SK-N-SH (cell line): ENCODE results near the gene PNCK. TPM values are rescaled to one million over a fixed set of nuclear protein-coding genes. Genes with fewer than 3 reads are reported as not detected.

Experiments used
- CTCF ChIA-PET: fragments of 300-600, 350-600 bp; formaldehyde crosslinking; extraction: SDS; loops from one replicate; lab custom pipeline; 2021; lab: Yijun Ruan, JAX
- POLR2A ChIA-PET: fragments of 350-600 bp; sonication (Branson Sonifier 250); formaldehyde crosslinking; extraction: SDS; loops from one replicate; lab custom pipeline; 2020; ENCODE audit warnings: antibody characterized with exemption, inconsistent platforms; lab: Yijun Ruan, JAX
- DNase-seq: peaks from one replicate; pipeline ENCODE4 v3.0.0; 2012
- H2AFZ ChIP-seq: fragments of 200-600 bp; sonication (generic); 2 replicates; pipeline ENCODE4 v1.8.1; 2016; ENCODE audit warnings: antibody characterized with exemption, mild to moderate bottlenecking, low read depth
- H3F3A ChIP-seq: fragments of 200-600 bp; sonication (generic); replicated peaks from 2 replicates; pipeline ENCODE3; 2016; ENCODE audit warnings: antibody characterized with exemption, mild to moderate bottlenecking; ENCODE audit not compliant: insufficient read depth
- H3K27ac ChIP-seq, 2 experiments: fragments of 200-500 bp in 1 of 2; fragments of 200-600 bp in 1 of 2; sonication (Bioruptor generic) in 1 of 2; sonication (generic), shearing (Covaris generic) in 1 of 2; 2 replicates each; pipeline versions ENCODE4 v1.5.1 to v1.6.1; 2014 to 2016; ENCODE audit warnings: low read depth in 2 of 2, inconsistent platforms in 1 of 2, low read length in 1 of 2, mild to moderate bottlenecking in 1 of 2, mixed read lengths in 1 of 2
- H3K27me3 ChIP-seq: fragments of 200-600 bp; sonication (generic), shearing (Covaris generic); 2 replicates; pipeline ENCODE4 v1.6.1; 2016; ENCODE audit warnings: mixed run types; ENCODE audit not compliant: insufficient read depth
- H3K36me3 ChIP-seq, 2 experiments: fragments of 200-500 bp in 1 of 2; fragments of 200-600 bp in 1 of 2; sonication (Bioruptor generic) in 1 of 2; sonication (generic) in 1 of 2; replicated peaks in 1 of 2; 2 replicates each; pipeline versions ENCODE3 to v1.5.1; 2014 to 2016; ENCODE audit warnings: low read length in 1 of 2, mild to moderate bottlenecking in 1 of 2; ENCODE audit not compliant: insufficient read depth in 2 of 2, control insufficient read depth in 1 of 2
- H3K4me1 ChIP-seq, 2 experiments: fragments of 200-500 bp in 1 of 2; fragments of 200-600 bp in 1 of 2; sonication (Bioruptor generic) in 1 of 2; sonication (generic), shearing (Covaris generic) in 1 of 2; 2 replicates each; pipeline versions ENCODE4 v1.5.1 to v1.6.1; 2014 to 2016; ENCODE audit warnings: low read depth in 1 of 2, low read length in 1 of 2, mixed run types in 1 of 2; ENCODE audit not compliant: insufficient read depth in 2 of 2, control insufficient read depth in 1 of 2
- H3K4me2 ChIP-seq: fragments of 200-600 bp; sonication (generic), shearing (Covaris generic); 2 replicates; pipeline ENCODE4 v1.6.1; 2017; ENCODE audit warnings: mixed run types
- H3K4me3 ChIP-seq, 2 experiments: fragments of 200-500 bp in 1 of 2; fragments of 200-600 bp in 1 of 2; sonication (Bioruptor generic) in 1 of 2; sonication (generic), shearing (Covaris generic) in 1 of 2; 2 replicates each; pipeline versions ENCODE4 v1.5.1 to v1.8.1; 2014 to 2016; ENCODE audit warnings: low read depth in 2 of 2, inconsistent platforms in 1 of 2, low read length in 1 of 2, mild to moderate bottlenecking in 1 of 2, mixed read lengths in 1 of 2, moderate library complexity in 1 of 2
- H3K79me2 ChIP-seq: fragments of 200-600 bp; sonication (generic); 2 replicates; pipeline ENCODE4 v1.8.1; 2017; ENCODE audit warnings: mild to moderate bottlenecking; ENCODE audit not compliant: insufficient read depth
- H3K9ac ChIP-seq: fragments of 200-600 bp; sonication (generic); 2 replicates; pipeline ENCODE4 v1.6.1; 2017; ENCODE audit warnings: mixed run types
- H3K9me2 ChIP-seq: fragments of 200-600 bp; sonication (generic); 2 replicates; pipeline ENCODE4 v1.6.1; 2017; ENCODE audit warnings: mixed run types
- H3K9me3 ChIP-seq: fragments of 200-600 bp; sonication (generic); 2 replicates; pipeline ENCODE4 v1.6.1; 2017; ENCODE audit warnings: mixed run types, mild to moderate bottlenecking, moderate library complexity
- H4K20me1 ChIP-seq: fragments of 200-600 bp; sonication (generic); 2 replicates; pipeline ENCODE4 v1.6.1; 2017; ENCODE audit warnings: mild to moderate bottlenecking, mixed run types; ENCODE audit not compliant: insufficient read depth
- EZH2phosphoT487 ChIP-seq: fragments of 200-600 bp; sonication (generic); IDR thresholded peaks from 2 replicates; pipeline ENCODE4 v1.6.1; 2017; ENCODE audit warnings: low read depth, mixed run types, mild to moderate bottlenecking, antibody characterized with exemption, moderate library complexity, borderline replicate concordance
- FOSL2 ChIP-seq: IDR thresholded peaks from 2 replicates; pipeline ENCODE4 v1.4.0; 2012; ENCODE audit warnings: low read depth, mild to moderate bottlenecking, moderate library complexity, borderline replicate concordance
- FOXM1 ChIP-seq: IDR thresholded peaks from 2 replicates; pipeline ENCODE4 v1.4.0; 2012; ENCODE audit warnings: low read depth, mild to moderate bottlenecking
- GATA2 ChIP-seq: sonication (generic); formaldehyde crosslinking; IDR thresholded peaks from 2 replicates; pipeline ENCODE4 v1.5.0; 2020; ENCODE audit warnings: mild to moderate bottlenecking, missing genetic modification reagents
- POLR2AphosphoS5 ChIP-seq: IDR thresholded peaks from 2 replicates; pipeline ENCODE4 v1.6.1; 2012; ENCODE audit warnings: low read depth, low read length
- RAD21 ChIP-seq: IDR thresholded peaks from 2 replicates; pipeline ENCODE4 v1.6.1; 2012; ENCODE audit warnings: mild to moderate bottlenecking, low read length
- REST ChIP-seq: IDR thresholded peaks from 2 replicates; pipeline ENCODE4 v1.6.1; 2012; ENCODE audit warnings: mild to moderate bottlenecking, low read depth, low read length, moderate library complexity
- RXRA ChIP-seq: IDR thresholded peaks from 2 replicates; pipeline ENCODE4 v1.4.0; 2012; ENCODE audit warnings: low read depth, mild to moderate bottlenecking, borderline replicate concordance
- SIN3A ChIP-seq: IDR thresholded peaks from 2 replicates; pipeline ENCODE4 v1.6.1; 2012; ENCODE audit warnings: low read depth, mild to moderate bottlenecking, low read length, moderate library complexity, borderline replicate concordance
- SMC3 ChIP-seq: IDR thresholded peaks from 2 replicates; pipeline ENCODE4 v1.6.1; 2012; ENCODE audit warnings: low read depth, low read length, improper control_type of control experiment
- TAF1 ChIP-seq: IDR thresholded peaks from 2 replicates; pipeline ENCODE4 v1.6.1; 2012; ENCODE audit warnings: low read depth, mild to moderate bottlenecking, low read length, moderate library complexity, borderline replicate concordance
- TCF12 ChIP-seq: IDR thresholded peaks from 2 replicates; pipeline ENCODE4 v1.4.0; 2012
- TEAD4 ChIP-seq: IDR thresholded peaks from 2 replicates; pipeline ENCODE4 v1.4.0; 2012; ENCODE audit warnings: mild to moderate bottlenecking, borderline replicate concordance; ENCODE audit not compliant: insufficient read depth
- YY1 ChIP-seq: IDR thresholded peaks from 2 replicates; pipeline ENCODE4 v1.4.0; 2012; ENCODE audit warnings: low read depth, mild to moderate bottlenecking
- WGBS: methylation state at CpG from one replicate; pipeline ENCODE4 v1.1.6; 2017; ENCODE audit warnings: low lambda C conversion rate; 5-methylcytosine and 5-hydroxymethylcytosine counted together
- polyA plus RNA-seq, 3 experiments: library from polyadenylated mRNA; depleted of rRNA; stranded (reverse); fragments of >200 nt; gene quantifications; 2 replicates each; pipeline ENCODE4 v1.2.3, GENCODE V29; 2012
- TF ChIP-seq, protein P1 (sequence below): IDR thresholded peaks from 2 replicates; pipeline ENCODE4; 2012
- TF ChIP-seq, protein P2 (sequence below): fragments of 200-600 bp; sonication (generic); IDR thresholded peaks from 2 replicates; pipeline ENCODE4 v1.6.1; 2017; ENCODE audit warnings: antibody characterized with exemption, mild to moderate bottlenecking, moderate library complexity
- TF ChIP-seq, protein P3 (sequence below): fragments of 150-350 bp; IDR thresholded peaks from 2 replicates; pipeline ENCODE4 v1.6.1; 2017; ENCODE audit warnings: antibody characterized with exemption, low read length, low read depth, borderline replicate concordance
- TF ChIP-seq, protein P4 (sequence below): IDR thresholded peaks from 2 replicates; pipeline ENCODE4 v1.4.0; 2012; ENCODE audit warnings: low read depth
- TF ChIP-seq, protein P5 (sequence below): IDR thresholded peaks from 2 replicates; pipeline ENCODE4 v1.4.0; 2012; ENCODE audit warnings: low read depth, borderline replicate concordance

The PNCK gene
- polyA plus RNA-seq, 1 of the 3 experiments (the other 2 are of a cell fraction): 1.2 TPM

- no peak for DNase-seq
- peaks cover 9% of the 10 kb centered on the region; the same call in 1 of the 2 replicates for H3K27me3 ChIP-seq
- WGBS: 40% methylated on average over 10 of the region's 16 CpGs
- no peak overlapping the region for H2AFZ ChIP-seq
- CTCF ChIA-PET: interaction anchor here (1.1 to 1.8 kb wide), 2 partner anchors 11 to 158 kb away, joined by 4 to 5 read pairs; no protein-coding TSS in a partner anchor
- POLR2A ChIA-PET: no interaction called here
- no peaks in the 10 kb centered on the region for H3K79me2 ChIP-seq
- no peak overlapping the region for H3K9ac ChIP-seq
- H3K36me3 ChIP-seq: no peaks in the 10 kb centered on the region
- H4K20me1 ChIP-seq: no peaks in the 10 kb centered on the region
- H3K27ac ChIP-seq: no peak overlapping the region
- no peaks in the 10 kb centered on the region for H3K9me3 ChIP-seq
- H3F3A ChIP-seq: no peaks in the 10 kb centered on the region
- no peak for TF ChIP-seq POLR2AphosphoS5
- no peak for TF ChIP-seq TAF1
- TF ChIP-seq, protein P1, sequence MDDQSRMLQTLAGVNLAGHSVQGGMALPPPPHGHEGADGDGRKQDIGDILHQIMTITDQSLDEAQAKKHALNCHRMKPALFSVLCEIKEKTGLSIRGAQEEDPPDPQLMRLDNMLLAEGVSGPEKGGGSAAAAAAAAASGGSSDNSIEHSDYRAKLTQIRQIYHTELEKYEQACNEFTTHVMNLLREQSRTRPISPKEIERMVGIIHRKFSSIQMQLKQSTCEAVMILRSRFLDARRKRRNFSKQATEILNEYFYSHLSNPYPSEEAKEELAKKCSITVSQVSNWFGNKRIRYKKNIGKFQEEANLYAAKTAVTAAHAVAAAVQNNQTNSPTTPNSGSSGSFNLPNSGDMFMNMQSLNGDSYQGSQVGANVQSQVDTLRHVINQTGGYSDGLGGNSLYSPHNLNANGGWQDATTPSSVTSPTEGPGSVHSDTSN: no peak
- TF ChIP-seq SMC3: no peak
- no peak for TF ChIP-seq EZH2phosphoT487
- TF ChIP-seq SIN3A: no peak
- TF ChIP-seq REST: no peak
- no peak for TF ChIP-seq RAD21
- no peak for TF ChIP-seq FOSL2
- TF ChIP-seq RXRA: no peak
- TF ChIP-seq, protein P2, sequence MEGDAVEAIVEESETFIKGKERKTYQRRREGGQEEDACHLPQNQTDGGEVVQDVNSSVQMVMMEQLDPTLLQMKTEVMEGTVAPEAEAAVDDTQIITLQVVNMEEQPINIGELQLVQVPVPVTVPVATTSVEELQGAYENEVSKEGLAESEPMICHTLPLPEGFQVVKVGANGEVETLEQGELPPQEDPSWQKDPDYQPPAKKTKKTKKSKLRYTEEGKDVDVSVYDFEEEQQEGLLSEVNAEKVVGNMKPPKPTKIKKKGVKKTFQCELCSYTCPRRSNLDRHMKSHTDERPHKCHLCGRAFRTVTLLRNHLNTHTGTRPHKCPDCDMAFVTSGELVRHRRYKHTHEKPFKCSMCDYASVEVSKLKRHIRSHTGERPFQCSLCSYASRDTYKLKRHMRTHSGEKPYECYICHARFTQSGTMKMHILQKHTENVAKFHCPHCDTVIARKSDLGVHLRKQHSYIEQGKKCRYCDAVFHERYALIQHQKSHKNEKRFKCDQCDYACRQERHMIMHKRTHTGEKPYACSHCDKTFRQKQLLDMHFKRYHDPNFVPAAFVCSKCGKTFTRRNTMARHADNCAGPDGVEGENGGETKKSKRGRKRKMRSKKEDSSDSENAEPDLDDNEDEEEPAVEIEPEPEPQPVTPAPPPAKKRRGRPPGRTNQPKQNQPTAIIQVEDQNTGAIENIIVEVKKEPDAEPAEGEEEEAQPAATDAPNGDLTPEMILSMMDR: no peak
- TF ChIP-seq GATA2 (CRISPR knock-in tag): no peak
- no peak for TF ChIP-seq FOXM1
- TF ChIP-seq, protein P3, sequence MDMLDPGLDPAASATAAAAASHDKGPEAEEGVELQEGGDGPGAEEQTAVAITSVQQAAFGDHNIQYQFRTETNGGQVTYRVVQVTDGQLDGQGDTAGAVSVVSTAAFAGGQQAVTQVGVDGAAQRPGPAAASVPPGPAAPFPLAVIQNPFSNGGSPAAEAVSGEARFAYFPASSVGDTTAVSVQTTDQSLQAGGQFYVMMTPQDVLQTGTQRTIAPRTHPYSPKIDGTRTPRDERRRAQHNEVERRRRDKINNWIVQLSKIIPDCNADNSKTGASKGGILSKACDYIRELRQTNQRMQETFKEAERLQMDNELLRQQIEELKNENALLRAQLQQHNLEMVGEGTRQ: no peak
- TF ChIP-seq, protein P4, sequence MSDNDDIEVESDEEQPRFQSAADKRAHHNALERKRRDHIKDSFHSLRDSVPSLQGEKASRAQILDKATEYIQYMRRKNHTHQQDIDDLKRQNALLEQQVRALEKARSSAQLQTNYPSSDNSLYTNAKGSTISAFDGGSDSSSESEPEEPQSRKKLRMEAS: no peak
- TF ChIP-seq, protein P5, sequence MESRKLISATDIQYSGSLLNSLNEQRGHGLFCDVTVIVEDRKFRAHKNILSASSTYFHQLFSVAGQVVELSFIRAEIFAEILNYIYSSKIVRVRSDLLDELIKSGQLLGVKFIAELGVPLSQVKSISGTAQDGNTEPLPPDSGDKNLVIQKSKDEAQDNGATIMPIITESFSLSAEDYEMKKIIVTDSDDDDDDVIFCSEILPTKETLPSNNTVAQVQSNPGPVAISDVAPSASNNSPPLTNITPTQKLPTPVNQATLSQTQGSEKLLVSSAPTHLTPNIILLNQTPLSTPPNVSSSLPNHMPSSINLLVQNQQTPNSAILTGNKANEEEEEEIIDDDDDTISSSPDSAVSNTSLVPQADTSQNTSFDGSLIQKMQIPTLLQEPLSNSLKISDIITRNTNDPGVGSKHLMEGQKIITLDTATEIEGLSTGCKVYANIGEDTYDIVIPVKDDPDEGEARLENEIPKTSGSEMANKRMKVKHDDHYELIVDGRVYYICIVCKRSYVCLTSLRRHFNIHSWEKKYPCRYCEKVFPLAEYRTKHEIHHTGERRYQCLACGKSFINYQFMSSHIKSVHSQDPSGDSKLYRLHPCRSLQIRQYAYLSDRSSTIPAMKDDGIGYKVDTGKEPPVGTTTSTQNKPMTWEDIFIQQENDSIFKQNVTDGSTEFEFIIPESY: no peak
- no peak for TF ChIP-seq TCF12
- no peak for TF ChIP-seq YY1
- TF ChIP-seq TEAD4: no peak
- no peak overlapping the region for H3K4me3 ChIP-seq
- peaks cover 0 to 5% of the 10 kb centered on the region in 2 experiments; a peak in 1 of 4 replicates for H3K4me1 ChIP-seq
- no peak overlapping the region for H3K4me2 ChIP-seq
- no peaks in the 10 kb centered on the region for H3K9me2 ChIP-seq
Measured at GRCh38 chrX:153697924-153698865, 24.6 kb upstream of the PNCK start.
